Measurements from ENCODE around the gene HOXB7. TPM values are rescaled to one million over a fixed set of nuclear protein-coding genes. Genes with fewer than 3 reads are reported as not detected.
A peak's percentile ranks its signal among the peaks of the same experiment; 100 is the strongest.

HOXB7 gene
- polyA plus RNA-seq, 4 donors: 6.0 to 53.3 (median 39.3) TPM

DNA sequence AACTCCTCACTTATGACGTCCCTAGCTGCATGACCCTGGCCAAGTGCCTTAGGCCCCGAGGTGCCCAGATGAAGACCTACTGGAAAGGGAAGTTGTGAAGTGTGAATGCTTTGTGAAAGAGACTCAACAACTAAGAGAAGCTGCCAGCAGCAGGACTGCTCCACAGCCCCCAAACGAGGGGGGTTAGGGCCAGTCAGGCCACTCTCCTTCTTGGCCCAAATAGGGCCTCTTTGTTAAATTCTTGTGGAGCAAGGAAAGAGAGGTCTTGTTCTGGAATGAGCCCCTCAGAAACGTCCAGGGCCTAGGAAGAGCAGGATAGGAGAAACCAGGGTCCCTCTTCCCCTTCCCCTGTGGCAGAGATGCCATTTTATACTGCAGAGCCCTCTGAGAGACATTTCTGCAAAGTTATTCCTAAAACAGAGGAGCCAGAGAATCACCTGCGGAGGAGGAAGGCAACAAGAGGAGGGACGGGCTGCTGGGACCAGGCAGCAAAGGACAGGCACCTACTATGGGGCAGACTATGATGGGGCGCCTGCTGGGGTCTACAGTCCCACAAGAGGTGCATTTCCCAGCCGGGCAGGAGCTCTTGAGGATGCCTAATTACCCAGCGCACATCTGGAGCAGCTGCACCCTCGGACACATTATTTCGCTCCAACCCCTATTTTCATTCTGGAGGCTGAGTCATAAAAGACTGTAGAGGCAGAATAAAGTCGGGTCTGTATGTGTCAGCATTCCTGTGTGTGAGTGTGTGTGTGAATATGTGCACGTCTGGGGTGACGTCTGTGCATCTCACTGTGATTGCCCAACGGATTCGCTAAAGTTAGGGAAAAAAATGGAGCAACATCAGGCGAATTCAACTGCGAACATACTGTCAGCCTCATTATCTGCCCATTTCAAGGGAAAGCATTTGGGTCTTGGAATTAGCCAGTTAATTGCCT, 26.8 kb upstream of the HOXB7 start:
- DNase-seq (ENCODE audit: low read depth in 4 of 4, low spot score in 3 of 4): no peak

DNA sequence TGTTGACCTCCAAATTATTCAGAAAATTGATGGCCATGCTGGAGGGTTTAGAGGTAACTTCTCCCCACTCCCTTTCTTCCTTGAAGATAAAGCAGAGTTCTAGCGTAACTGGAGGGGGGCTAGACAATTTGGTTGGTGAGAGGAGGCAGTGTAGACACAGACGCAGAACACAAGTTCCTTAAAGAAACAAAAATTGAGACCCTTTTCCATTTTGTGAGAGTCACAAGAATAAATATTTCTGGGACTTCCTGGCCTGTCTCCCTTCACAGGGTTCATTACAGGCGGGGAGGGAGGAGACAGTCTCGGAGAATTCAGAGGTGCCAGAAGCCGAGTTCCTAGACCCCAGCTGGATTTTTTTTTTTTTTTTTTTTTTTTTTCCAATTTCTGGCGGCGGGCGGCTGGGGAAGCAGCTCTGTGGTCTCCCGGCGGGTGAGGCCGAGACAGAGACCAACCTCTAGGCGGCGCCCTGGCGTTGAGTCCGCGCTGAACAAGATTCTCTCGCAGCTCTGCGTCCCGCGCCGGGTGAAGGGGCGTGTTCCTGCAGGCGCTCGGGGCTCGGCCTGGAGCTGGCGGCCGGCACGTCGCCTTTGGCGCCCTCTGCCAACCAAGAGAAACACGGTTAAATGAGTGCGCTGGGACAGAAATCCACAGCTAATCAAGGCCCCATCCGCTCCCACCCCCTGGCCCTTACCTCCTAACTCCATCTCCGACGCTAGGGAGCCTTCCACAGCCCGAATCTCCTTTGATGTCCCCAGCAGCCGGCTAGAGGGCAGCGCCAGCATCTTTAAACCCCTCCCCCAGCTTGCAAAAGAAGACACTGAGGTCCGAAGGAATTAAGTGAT, 25.6 kb upstream of the HOXB7 start:
- no peak for DNase-seq (ENCODE audit: low read depth in 4 of 4, low spot score in 3 of 4)

DNA sequence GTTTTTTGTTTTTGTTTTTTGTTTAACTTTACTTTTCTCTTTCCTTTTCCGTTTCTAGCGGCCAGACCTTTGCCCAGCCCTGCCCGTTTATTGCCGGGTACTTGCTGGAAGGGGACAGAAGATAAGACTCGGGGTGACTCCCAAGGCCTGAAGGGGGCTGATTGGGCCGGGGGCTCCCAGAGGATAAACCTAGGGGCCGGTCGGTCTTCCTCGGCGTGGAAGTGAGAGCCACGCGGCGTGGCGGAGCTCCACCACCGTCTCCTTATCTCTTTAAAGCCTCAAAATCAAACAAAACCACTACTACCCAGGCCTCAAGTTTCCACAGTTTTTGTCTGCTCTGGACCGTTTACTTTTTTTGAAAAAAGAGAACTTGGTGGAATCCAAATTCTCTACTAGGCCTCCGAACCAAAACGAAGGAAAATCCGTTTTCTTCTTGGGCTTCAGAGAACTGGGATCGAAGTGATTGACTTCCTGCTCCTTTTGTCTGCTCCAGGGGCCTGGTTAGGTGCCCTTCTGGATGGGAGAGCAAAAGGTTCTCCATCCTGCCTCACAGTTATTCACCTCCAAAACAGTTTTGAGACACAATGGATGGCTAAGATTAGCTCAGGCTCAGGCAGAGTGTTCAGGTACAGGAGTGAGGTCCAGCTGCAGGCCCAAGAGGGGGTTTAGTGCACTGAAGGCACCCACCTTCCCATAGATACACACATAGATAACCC, 23.8 kb upstream of the HOXB7 start:
- DNase-seq (ENCODE audit: low read depth in 4 of 4, low spot score in 3 of 4): no peak

- no peak for DNase-seq (ENCODE audit: low read depth in 4 of 4, low spot score in 3 of 4)
Observed at GRCh38 chr17:48633266-48633677, 22.5 kb upstream of the HOXB7 start.

DNA sequence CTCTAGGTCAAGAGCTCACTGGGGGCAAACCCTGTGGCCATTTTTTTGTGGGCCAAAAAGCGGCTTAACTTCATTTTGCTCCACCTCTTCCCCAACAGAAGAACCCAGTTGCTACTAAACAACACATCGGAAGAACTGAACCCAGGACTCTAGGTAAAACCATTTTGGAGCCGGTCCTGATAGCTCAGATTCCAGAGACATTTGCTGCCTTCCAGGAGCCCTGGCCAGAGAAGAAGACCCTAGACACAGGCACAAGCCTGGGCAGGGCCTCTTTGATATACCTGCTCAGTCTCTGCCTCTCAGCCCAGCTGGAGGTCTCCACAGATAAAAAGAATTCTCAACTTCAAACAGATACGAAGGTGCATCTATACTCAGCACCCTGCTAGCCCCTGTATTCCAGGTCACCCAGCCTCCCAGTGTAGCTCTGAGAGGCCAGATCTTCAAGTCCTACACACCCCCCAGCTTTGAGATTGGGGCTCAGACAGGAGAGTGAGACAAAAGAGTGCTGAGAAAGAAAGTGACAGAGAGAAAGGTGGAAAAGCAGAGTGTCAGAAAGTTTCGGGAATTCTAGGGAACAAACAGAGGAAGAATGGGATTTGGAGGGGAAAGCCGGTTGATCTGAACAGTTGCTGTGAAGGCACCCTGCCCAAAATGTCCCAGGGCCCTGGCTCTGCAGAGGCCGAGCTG, 21.9 kb upstream of the HOXB7 start:
- no peak for DNase-seq (ENCODE audit: low read depth in 4 of 4, low spot score in 3 of 4)

GRCh38 chr17:48631693-48632578, 21.1 kb upstream of the HOXB7 start:
- DNase-seq (ENCODE audit: low read depth in 4 of 4, low spot score in 3 of 4): no peak

GRCh38 chr17:48630925-48631692, 20.3 kb upstream of the HOXB7 start:
- DNase-seq (ENCODE audit: low read depth in 4 of 4, low spot score in 3 of 4): no peak

GRCh38 chr17:48630009-48630924, 19.4 kb upstream of the HOXB7 start:
- no peak for DNase-seq (ENCODE audit: low read depth in 4 of 4, low spot score in 3 of 4)

- no peak for DNase-seq (ENCODE audit: low read depth in 4 of 4, low spot score in 3 of 4)
Observed at GRCh38 chr17:48629411-48629759, 18.6 kb upstream of the HOXB7 start.

DNA sequence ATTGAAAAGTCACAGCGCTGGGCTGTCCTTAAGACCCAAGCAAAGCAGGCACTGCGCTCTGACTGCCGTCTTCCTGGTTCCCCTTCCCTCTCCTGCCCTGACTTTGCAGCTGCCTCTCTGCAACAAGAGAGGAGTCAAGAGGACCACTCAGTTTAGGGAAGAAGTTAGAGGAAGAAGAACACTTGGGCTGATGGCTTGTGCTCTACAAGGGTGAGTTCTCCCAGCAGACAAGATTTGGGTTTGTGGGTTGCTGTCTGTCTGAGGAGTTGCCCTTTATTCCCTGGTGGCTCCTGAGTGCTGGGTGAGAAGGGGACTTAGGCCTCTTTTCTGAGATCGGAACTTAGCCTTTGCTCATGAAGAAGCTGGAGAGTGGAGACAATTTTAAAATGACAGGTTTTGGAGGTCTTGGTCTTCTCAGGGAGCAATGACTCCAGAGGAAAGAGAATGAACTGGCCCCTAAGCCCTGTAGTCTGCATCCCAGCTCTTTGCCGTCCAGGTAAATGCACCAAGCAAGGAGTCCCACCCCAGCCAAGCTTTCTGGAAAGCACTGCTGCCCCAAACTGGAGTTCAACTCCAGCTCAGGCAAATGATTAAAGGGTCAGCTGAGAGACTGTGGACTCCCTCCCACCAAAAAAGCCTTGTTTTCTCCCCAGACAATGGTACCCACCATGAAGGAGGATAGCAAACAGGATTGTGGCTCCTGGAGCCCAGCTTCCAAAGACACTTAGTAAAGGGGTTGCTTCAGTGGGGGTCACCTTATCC, 18.0 kb upstream of the HOXB7 start:
- DNase-seq (ENCODE audit: low read depth in 4 of 4, low spot score in 3 of 4): no peak

DNA sequence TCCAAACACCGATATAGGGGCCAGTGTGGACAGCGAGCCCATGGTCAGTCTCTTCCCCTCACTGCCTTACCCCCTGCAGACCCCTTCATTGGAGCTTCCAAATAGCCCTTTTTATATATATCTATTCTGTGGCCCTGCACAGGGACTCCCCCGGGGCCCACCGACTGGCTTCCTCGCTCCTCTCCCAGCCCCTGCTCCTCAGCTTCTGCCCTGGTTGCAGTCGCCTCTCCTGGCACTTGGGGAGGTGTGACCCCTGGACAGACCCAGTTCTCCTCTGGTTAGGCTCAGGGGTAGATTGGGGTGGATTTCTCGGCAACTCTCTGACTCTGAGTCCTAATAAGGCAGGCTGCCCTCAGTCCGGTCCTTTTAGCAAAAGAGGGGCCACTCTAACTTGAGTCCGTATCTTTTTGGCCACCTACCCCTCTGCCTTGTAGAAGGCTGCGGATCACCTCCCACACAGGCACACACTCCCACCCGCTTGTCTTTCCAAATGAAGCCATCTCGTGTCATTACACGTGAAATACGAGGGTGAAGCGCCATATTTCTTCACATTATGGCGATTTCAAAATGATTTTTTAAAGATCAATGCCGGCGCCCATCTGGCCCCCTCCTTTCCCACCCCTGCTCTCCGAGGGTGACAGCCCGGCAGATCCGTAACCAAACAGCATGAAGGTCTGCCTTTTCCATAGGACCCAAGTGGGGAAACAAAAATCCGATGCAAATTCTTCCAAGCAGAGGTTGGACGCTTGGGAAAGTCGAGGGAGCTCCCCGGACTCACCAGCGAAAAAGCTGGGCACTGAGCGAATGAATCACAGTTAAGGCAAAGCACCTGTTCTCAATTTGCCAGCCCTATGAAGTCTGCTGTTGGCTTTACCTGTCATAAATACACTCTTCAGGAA, 17.1 kb upstream of the HOXB7 start:
- no peak for DNase-seq (ENCODE audit: low read depth in 4 of 4, low spot score in 3 of 4)

- no peak for DNase-seq (ENCODE audit: low read depth in 4 of 4, low spot score in 3 of 4)
Observed at GRCh38 chr17:48627118-48627597, 16.3 kb upstream of the HOXB7 start.

GRCh38 chr17:48626245-48627117, 15.7 kb upstream of the HOXB7 start, which contains the start of gene HOXB9:
TSS of gene HOXB9 (minus strand) at chr17:48626358. CDS start at chr17:48626269, 89 bp downstream.
- peak in 1 of 4 donors; percentile 53 for DNase-seq (ENCODE audit: low read depth in 4 of 4, low spot score in 3 of 4)

DNA sequence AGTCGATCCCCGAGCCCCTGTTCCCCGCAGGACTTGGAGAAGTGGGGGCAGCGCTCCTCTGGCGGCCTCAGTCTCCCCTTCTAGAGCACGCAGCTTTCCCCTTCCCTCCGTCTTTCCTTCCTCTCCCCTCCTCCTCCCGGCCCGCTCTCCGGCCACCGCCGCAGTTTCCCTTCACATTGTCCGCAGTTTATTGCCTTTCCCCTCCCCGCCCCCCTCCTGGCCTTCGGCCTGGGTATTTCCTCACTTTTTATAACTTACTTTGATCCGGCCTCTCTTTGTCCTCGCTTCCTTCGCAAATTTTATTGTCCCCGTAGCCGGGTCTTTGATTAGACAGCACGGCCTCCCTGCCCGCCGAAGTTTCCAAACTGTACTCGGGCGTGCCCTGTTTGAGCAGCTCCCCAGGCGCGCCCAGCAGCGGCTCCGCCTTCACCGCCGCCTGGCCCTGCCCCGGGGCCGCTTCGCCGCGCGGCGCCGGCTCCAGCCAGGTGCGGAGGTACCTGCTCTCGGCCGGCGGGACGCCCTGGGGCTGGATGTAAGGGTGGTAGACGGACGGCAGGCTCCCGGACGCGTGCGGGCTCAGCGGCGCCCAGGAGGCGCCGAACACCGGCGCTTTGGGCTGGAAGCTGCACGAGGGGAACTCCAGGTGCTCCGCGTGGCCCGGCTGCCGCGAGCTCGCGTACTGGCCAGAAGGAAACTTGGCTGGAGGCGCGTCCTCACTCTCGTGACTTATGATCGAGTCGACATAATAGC, 14.9 kb upstream of the HOXB7 start:
- DNase-seq (ENCODE audit: low read depth in 4 of 4, low spot score in 3 of 4): peak in 1 of 4 donors; percentile 23
